Measurements from ENCODE around the gene SLX4IP. TPM values are rescaled to one million over a fixed set of nuclear protein-coding genes. Genes with fewer than 3 reads are reported as not detected.
A peak's percentile ranks its signal among the peaks of the same experiment; 100 is the strongest.

Gene SLX4IP
- total and polyA plus RNA-seq, 4 donors, result 1.2 to 9.5 (median 4.3) TPM

- H3K9ac ChIP-seq (ENCODE audit: insufficient read depth in 1 of 2, low read length in 2 of 2), result no peak overlapping the region
- ATAC-seq (ENCODE audit: insufficient read depth, low FRiP score), result no peak
- no peak for DNase-seq
- TF ChIP-seq CTCF (IDR thresholded peaks at IDR 0.05; ENCODE audit: control extremely low read depth, extremely low read depth), result no peak
- peaks cover 0 to 2% (median 0%) of the 10 kb centered on the region in 4 donors for H3K9me3 ChIP-seq (ENCODE audit: control insufficient read depth in 4 of 4, insufficient read depth in 3 of 4, low read length in 3 of 4)
- peaks cover 4 to 24% (median 17%) of the 10 kb centered on the region in 4 donors for H3K36me3 ChIP-seq (ENCODE audit: control insufficient read depth in 4 of 4, insufficient read depth in 4 of 4, low read length in 4 of 4)
- H3K27ac ChIP-seq (ENCODE audit: low read depth in 1 of 2, low read length in 1 of 2), result peak overlapping the region in 1 of 2 donors; percentile 9
- peaks cover 6 to 24% (median 8%) of the 10 kb centered on the region in 5 donors for H3K4me1 ChIP-seq (ENCODE audit: control insufficient read depth in 5 of 5, insufficient read depth in 5 of 5, low read length in 5 of 5)
- H3K27me3 ChIP-seq (ENCODE audit: control insufficient read depth in 3 of 3, insufficient read depth in 3 of 3, low read length in 2 of 3), result no peaks in the 10 kb centered on the region
- H3K4me3 ChIP-seq, result no peak overlapping the region
- 86 to 95% methylated on average over 5 of the region's 5 CpGs for WGBS, 2 donors
Measured at GRCh38 chr20:10635476-10636208, 200.5 kb downstream of the SLX4IP start.

GRCh38 chr20:10636326-10636818 is 201.3 kb downstream of the SLX4IP start:
- H3K4me1 ChIP-seq (ENCODE audit: control insufficient read depth in 5 of 5, insufficient read depth in 5 of 5, low read length in 5 of 5), result peaks cover 6 to 24% (median 8%) of the 10 kb centered on the region in 5 donors
- 72 to 90% methylated on average over 5 of the region's 5 CpGs for WGBS, 2 donors

GRCh38 chr20:10637031-10637559 is 202.0 kb downstream of the SLX4IP start:
- peak overlapping the region; percentile 12 to 76 for H3K27ac ChIP-seq (ENCODE audit: low read depth in 1 of 2, low read length in 1 of 2)
- peaks cover 6 to 24% (median 8%) of the 10 kb centered on the region in 5 donors for H3K4me1 ChIP-seq (ENCODE audit: control insufficient read depth in 5 of 5, insufficient read depth in 5 of 5, low read length in 5 of 5)
- ATAC-seq (ENCODE audit: insufficient read depth, low FRiP score), result peak; percentile 15

More at GRCh38 chr20:10636326-10636818, 201.3 kb downstream of the SLX4IP start:
- H3K27me3 ChIP-seq (ENCODE audit: control insufficient read depth in 3 of 3, insufficient read depth in 3 of 3, low read length in 2 of 3), result no peaks in the 10 kb centered on the region
- H3K9me3 ChIP-seq (ENCODE audit: control insufficient read depth in 4 of 4, insufficient read depth in 3 of 4, low read length in 3 of 4), result no peaks in the 10 kb centered on the region
- H3K27ac ChIP-seq (ENCODE audit: low read depth in 1 of 2, low read length in 1 of 2), result peak overlapping the region; percentile 12 to 76
- ATAC-seq (ENCODE audit: insufficient read depth, low FRiP score) (no peak), DNase-seq (peak; percentile 49 to 93 (median 90))
- peaks cover 7 to 31% (median 22%) of the 10 kb centered on the region in 4 donors for H3K36me3 ChIP-seq (ENCODE audit: control insufficient read depth in 4 of 4, insufficient read depth in 4 of 4, low read length in 4 of 4)
- no peak overlapping the region for H3K4me3 ChIP-seq
- no peak for TF ChIP-seq CTCF (IDR thresholded peaks at IDR 0.05; ENCODE audit: control extremely low read depth, extremely low read depth)
- H3K9ac ChIP-seq (ENCODE audit: insufficient read depth in 1 of 2, low read length in 2 of 2), result no peak overlapping the region

More at GRCh38 chr20:10637031-10637559, 202.0 kb downstream of the SLX4IP start:
- DNase-seq, result peak in 2 of 3 donors; percentile 42 to 57
- H3K9me3 ChIP-seq (ENCODE audit: control insufficient read depth in 4 of 4, insufficient read depth in 3 of 4, low read length in 3 of 4), result no peaks in the 10 kb centered on the region
- no peak for TF ChIP-seq CTCF (IDR thresholded peaks at IDR 0.05; ENCODE audit: control extremely low read depth, extremely low read depth)
- H3K36me3 ChIP-seq (ENCODE audit: control insufficient read depth in 4 of 4, insufficient read depth in 4 of 4, low read length in 4 of 4), result peaks cover 11 to 39% (median 29%) of the 10 kb centered on the region in 4 donors
- H3K27me3 ChIP-seq (ENCODE audit: control insufficient read depth in 3 of 3, insufficient read depth in 3 of 3, low read length in 2 of 3), result no peaks in the 10 kb centered on the region
- H3K4me3 ChIP-seq, result no peak overlapping the region
- no peak overlapping the region for H3K9ac ChIP-seq (ENCODE audit: insufficient read depth in 1 of 2, low read length in 2 of 2)
- WGBS, 2 donors, result 59 to 68% methylated on average over 10 of the region's 10 CpGs
